Measurements from ENCODE around the gene PKM.

GRCh38 chr15:72161361-72162132 lies 69.4 kb downstream of the PKM start:
- TF ChIP-seq, protein P1, sequence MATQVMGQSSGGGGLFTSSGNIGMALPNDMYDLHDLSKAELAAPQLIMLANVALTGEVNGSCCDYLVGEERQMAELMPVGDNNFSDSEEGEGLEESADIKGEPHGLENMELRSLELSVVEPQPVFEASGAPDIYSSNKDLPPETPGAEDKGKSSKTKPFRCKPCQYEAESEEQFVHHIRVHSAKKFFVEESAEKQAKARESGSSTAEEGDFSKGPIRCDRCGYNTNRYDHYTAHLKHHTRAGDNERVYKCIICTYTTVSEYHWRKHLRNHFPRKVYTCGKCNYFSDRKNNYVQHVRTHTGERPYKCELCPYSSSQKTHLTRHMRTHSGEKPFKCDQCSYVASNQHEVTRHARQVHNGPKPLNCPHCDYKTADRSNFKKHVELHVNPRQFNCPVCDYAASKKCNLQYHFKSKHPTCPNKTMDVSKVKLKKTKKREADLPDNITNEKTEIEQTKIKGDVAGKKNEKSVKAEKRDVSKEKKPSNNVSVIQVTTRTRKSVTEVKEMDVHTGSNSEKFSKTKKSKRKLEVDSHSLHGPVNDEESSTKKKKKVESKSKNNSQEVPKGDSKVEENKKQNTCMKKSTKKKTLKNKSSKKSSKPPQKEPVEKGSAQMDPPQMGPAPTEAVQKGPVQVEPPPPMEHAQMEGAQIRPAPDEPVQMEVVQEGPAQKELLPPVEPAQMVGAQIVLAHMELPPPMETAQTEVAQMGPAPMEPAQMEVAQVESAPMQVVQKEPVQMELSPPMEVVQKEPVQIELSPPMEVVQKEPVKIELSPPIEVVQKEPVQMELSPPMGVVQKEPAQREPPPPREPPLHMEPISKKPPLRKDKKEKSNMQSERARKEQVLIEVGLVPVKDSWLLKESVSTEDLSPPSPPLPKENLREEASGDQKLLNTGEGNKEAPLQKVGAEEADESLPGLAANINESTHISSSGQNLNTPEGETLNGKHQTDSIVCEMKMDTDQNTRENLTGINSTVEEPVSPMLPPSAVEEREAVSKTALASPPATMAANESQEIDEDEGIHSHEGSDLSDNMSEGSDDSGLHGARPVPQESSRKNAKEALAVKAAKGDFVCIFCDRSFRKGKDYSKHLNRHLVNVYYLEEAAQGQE (IDR thresholded peaks at IDR 0.05; ENCODE audit: insufficient replicate concordance, low read depth), result no peak
- TF ChIP-seq, protein P2, sequence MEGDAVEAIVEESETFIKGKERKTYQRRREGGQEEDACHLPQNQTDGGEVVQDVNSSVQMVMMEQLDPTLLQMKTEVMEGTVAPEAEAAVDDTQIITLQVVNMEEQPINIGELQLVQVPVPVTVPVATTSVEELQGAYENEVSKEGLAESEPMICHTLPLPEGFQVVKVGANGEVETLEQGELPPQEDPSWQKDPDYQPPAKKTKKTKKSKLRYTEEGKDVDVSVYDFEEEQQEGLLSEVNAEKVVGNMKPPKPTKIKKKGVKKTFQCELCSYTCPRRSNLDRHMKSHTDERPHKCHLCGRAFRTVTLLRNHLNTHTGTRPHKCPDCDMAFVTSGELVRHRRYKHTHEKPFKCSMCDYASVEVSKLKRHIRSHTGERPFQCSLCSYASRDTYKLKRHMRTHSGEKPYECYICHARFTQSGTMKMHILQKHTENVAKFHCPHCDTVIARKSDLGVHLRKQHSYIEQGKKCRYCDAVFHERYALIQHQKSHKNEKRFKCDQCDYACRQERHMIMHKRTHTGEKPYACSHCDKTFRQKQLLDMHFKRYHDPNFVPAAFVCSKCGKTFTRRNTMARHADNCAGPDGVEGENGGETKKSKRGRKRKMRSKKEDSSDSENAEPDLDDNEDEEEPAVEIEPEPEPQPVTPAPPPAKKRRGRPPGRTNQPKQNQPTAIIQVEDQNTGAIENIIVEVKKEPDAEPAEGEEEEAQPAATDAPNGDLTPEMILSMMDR (IDR thresholded peaks at IDR 0.05; ENCODE audit: insufficient read depth, low read length), result no peak
- no peak for TF ChIP-seq POLR2AphosphoS5 (IDR thresholded peaks at IDR 0.05; ENCODE audit: low read depth)
